Activated naive CD4-positive, alpha-beta T cell treated with anti-CD3 and anti-CD28 coated beads for 36 hours (primary cell): Measurements from ENCODE around the gene SLC30A4. TPM values are rescaled to one million over a fixed set of nuclear protein-coding genes. Genes with fewer than 3 reads are reported as not detected.

Experiments
- CTCF ChIA-PET: fragments of 350-600 bp; sonication (Branson Sonifier 250); formaldehyde crosslinking; loops from one replicate; lab custom pipeline; 2021; ENCODE audit warnings: antibody characterized with exemption; lab: Charles Lee
- DNase-seq: peaks from one replicate; pipeline ENCODE4 v3.0.0-alpha.2; 2020
- H3K27ac Mint-ChIP-seq: one replicate; pipeline ENCODE4 v1.8.0; 2021; ENCODE audit warnings: mild to moderate bottlenecking, mixed read lengths
- H3K27me3 Mint-ChIP-seq: one replicate; pipeline ENCODE4 v1.8.0; 2021; ENCODE audit warnings: low read depth, mixed read lengths
- H3K36me3 Mint-ChIP-seq: one replicate; pipeline ENCODE4 v1.8.0; 2021; ENCODE audit warnings: low read depth, mixed read lengths
- H3K4me1 Mint-ChIP-seq: one replicate; pipeline ENCODE4 v1.8.0; 2021; ENCODE audit warnings: low read depth, mixed read lengths
- H3K4me3 Mint-ChIP-seq: one replicate; pipeline ENCODE4 v1.8.0; 2021; ENCODE audit warnings: mild to moderate bottlenecking, moderate library complexity, mixed read lengths
- H3K9me3 Mint-ChIP-seq: one replicate; pipeline ENCODE4 v1.8.0; 2021; ENCODE audit warnings: mixed read lengths
- intact Hi-C: fragments of 100-400 bp; cut with micrococcal nuclease; formaldehyde crosslinking; loops from one replicate; pipeline ENCODE4 v1.15.1; 2023
- total RNA-seq, 2 experiments: library from RNA; stranded (reverse); gene quantifications; one replicate each; pipeline ENCODE4 v1.2.3, GENCODE V29; 2021

SLC30A4 gene
- total RNA-seq, 2 experiments from 2014 or later, result 1.0 to 1.2 TPM

GRCh38 chr15:45497261-45497660 is 25.3 kb downstream of the SLC30A4 start:
- no peaks in the 10 kb centered on the region for H3K4me1 Mint-ChIP-seq
- CTCF ChIA-PET, result interaction anchor here (0.6 to 2.1 kb wide), 5 partner anchors 15 to 275 kb away, joined by 3 to 7 read pairs (median 3); no protein-coding TSS in a partner anchor
- H3K27ac Mint-ChIP-seq, result no peak overlapping the region
- H3K36me3 Mint-ChIP-seq, result no peaks in the 10 kb centered on the region
- intact Hi-C loops, result no loop called here
- no peaks in the 10 kb centered on the region for H3K9me3 Mint-ChIP-seq
- no peaks in the 10 kb centered on the region for H3K27me3 Mint-ChIP-seq
- H3K4me3 Mint-ChIP-seq, result no peak overlapping the region
- DNase-seq, result no peak

DNA sequence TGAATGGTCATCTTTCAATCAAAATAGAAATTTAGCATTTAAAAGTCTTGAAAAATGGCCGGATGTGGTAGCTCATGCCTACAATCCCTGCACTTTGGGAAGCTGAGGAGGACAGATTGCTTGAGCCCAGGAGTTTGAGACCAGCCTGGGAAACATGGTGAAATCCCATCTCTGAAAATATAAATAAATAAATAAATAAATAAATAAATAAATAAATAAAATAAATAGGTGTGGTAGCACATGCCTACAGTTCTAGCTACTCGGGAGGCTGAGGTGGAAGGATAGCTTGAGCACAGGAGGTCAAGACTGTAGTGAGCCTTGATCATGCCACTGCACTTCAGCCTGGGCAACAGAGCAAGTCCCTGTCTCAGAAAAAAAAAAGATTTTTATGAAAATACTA is 25.9 kb downstream of the SLC30A4 start:
- Mint-ChIP-seq H3K27ac (no peak overlapping the region), H3K9me3 (no peaks in the 10 kb centered on the region), H3K27me3 (no peaks in the 10 kb centered on the region), H3K36me3 (no peaks in the 10 kb centered on the region), H3K4me1 (no peaks in the 10 kb centered on the region), H3K4me3 (no peak overlapping the region)
- intact Hi-C loops, result no loop called here
- CTCF ChIA-PET, result interaction anchor here (0.6 to 2.1 kb wide), 7 partner anchors 16 to 274 kb away, joined by 3 to 7 read pairs (median 3); no protein-coding TSS in a partner anchor
- DNase-seq, result no peak

GRCh38 chr15:45495588-45495987 is 27.0 kb downstream of the SLC30A4 start:
- intact Hi-C loops, result no loop called here
- H3K4me1 Mint-ChIP-seq, result no peaks in the 10 kb centered on the region
- H3K27me3 Mint-ChIP-seq, result no peaks in the 10 kb centered on the region
- CTCF ChIA-PET, result interaction anchor here (1.5 to 2.1 kb wide), 2 partner anchors 36 to 118 kb away, joined by 5 to 7 read pairs; no protein-coding TSS in a partner anchor
- no peak overlapping the region for H3K27ac Mint-ChIP-seq
- H3K4me3 Mint-ChIP-seq, result no peak overlapping the region
- DNase-seq, result no peak
- H3K9me3 Mint-ChIP-seq, result no peaks in the 10 kb centered on the region
- H3K36me3 Mint-ChIP-seq, result no peaks in the 10 kb centered on the region

GRCh38 chr15:45489690-45490238 is 32.8 kb downstream of the SLC30A4 start:
- intact Hi-C loops, result no loop called here
- CTCF ChIA-PET, result no interaction called here
- Mint-ChIP-seq H3K27ac (no peak overlapping the region), H3K27me3 (no peaks in the 10 kb centered on the region), H3K4me3 (no peak overlapping the region), H3K9me3 (no peaks in the 10 kb centered on the region), H3K4me1 (no peaks in the 10 kb centered on the region), H3K36me3 (no peaks in the 10 kb centered on the region)
- no peak for DNase-seq

GRCh38 chr15:45486317-45486716 is 36.2 kb downstream of the SLC30A4 start:
- intact Hi-C loops, result no loop called here
- Mint-ChIP-seq H3K27ac (no peak overlapping the region), H3K9me3 (no peaks in the 10 kb centered on the region), H3K36me3 (no peaks in the 10 kb centered on the region), H3K4me3 (no peak overlapping the region), H3K27me3 (no peaks in the 10 kb centered on the region), H3K4me1 (no peaks in the 10 kb centered on the region)
- CTCF ChIA-PET, result no interaction called here
- no peak for DNase-seq

DNA sequence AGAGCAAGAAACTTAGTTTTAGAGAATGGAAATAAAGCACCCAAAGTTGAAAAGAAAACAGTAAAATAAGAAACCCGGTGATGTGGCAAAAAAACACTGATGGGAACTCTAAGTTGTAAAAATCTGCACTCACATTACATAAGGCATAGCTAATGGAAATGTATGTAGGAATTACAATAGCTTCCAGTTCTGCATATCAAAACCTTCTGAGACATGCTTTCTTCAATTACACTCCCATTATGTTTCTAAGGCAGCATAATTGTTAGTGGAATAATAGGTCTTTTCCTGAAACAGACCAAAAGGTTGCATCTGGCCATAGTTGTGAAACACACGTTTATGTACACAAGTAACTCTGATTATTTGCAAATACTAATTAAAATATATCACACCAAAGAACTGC is 41.4 kb downstream of the SLC30A4 start:
- Mint-ChIP-seq H3K4me1 (no peaks in the 10 kb centered on the region), H3K9me3 (no peaks in the 10 kb centered on the region), H3K27me3 (no peaks in the 10 kb centered on the region), H3K4me3 (no peak overlapping the region), H3K27ac (no peak overlapping the region), H3K36me3 (no peaks in the 10 kb centered on the region)
- no peak for DNase-seq
- CTCF ChIA-PET, result no interaction called here
- intact Hi-C loops, result no loop called here

GRCh38 chr15:45476410-45476809 is 46.1 kb downstream of the SLC30A4 start:
- Mint-ChIP-seq H3K27me3 (peaks cover 7% of the 10 kb centered on the region), H3K9me3 (no peaks in the 10 kb centered on the region), H3K4me3 (no peak overlapping the region), H3K27ac (no peak overlapping the region), H3K4me1 (no peaks in the 10 kb centered on the region), H3K36me3 (no peaks in the 10 kb centered on the region)
- DNase-seq, result no peak
- intact Hi-C loops, result no loop called here
- CTCF ChIA-PET, result interaction anchor here (1.4 kb wide), 1 partner anchor 17 kb away, joined by 3 read pairs; no protein-coding TSS in a partner anchor

GRCh38 chr15:45474799-45475198 is 47.8 kb downstream of the SLC30A4 start:
- no peaks in the 10 kb centered on the region for H3K36me3 Mint-ChIP-seq
- intact Hi-C loops, result no loop called here
- no peak overlapping the region for H3K4me3 Mint-ChIP-seq
- no peak overlapping the region for H3K27ac Mint-ChIP-seq
- H3K27me3 Mint-ChIP-seq, result peaks cover 10% of the 10 kb centered on the region
- CTCF ChIA-PET, result interaction anchor here (1.6 kb wide), 1 partner anchor 139 kb away, joined by 5 read pairs; no protein-coding TSS in a partner anchor
- H3K9me3 Mint-ChIP-seq, result no peaks in the 10 kb centered on the region
- no peak for DNase-seq
- no peaks in the 10 kb centered on the region for H3K4me1 Mint-ChIP-seq

- H3K27me3 Mint-ChIP-seq, result peaks cover 15% of the 10 kb centered on the region
- no peak for DNase-seq
- no peaks in the 10 kb centered on the region for H3K4me1 Mint-ChIP-seq
- H3K4me3 Mint-ChIP-seq, result no peak overlapping the region
- intact Hi-C loops, result no loop called here
- no peaks in the 10 kb centered on the region for H3K36me3 Mint-ChIP-seq
- H3K9me3 Mint-ChIP-seq, result no peaks in the 10 kb centered on the region
- H3K27ac Mint-ChIP-seq, result no peak overlapping the region
- CTCF ChIA-PET, result no interaction called here
Observed at GRCh38 chr15:45473068-45473467, 49.5 kb downstream of the SLC30A4 start.

DNA sequence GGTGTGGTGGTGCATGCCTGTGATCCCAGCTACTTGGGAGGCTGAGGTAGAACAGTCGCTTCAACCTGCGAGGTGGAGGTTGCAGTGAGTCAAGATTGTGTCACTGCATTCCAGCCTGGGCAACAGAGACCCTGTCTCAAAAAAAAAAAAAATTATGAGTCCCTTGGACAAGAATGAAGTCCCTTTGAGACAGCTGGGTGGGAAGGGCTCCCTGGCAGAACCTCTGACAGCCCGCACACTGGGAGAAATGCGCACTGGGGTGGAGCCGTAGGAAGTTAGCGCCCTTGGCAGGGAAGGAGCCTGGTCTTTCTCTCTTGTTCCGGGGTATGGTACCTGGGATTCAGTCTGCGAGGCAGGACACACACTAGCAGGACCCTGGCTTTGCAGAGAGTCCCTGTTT is 51.4 kb downstream of the SLC30A4 start:
- H3K4me1 Mint-ChIP-seq, result no peaks in the 10 kb centered on the region
- H3K4me3 Mint-ChIP-seq, result no peak overlapping the region
- H3K36me3 Mint-ChIP-seq, result no peaks in the 10 kb centered on the region
- peaks cover 15% of the 10 kb centered on the region for H3K27me3 Mint-ChIP-seq
- H3K9me3 Mint-ChIP-seq, result no peaks in the 10 kb centered on the region
- H3K27ac Mint-ChIP-seq, result no peak overlapping the region
- intact Hi-C loops, result no loop called here
- no peak for DNase-seq
- CTCF ChIA-PET, result interaction anchor here (1.3 kb wide), 1 partner anchor 24 kb away, joined by 4 read pairs; no protein-coding TSS in a partner anchor

DNA sequence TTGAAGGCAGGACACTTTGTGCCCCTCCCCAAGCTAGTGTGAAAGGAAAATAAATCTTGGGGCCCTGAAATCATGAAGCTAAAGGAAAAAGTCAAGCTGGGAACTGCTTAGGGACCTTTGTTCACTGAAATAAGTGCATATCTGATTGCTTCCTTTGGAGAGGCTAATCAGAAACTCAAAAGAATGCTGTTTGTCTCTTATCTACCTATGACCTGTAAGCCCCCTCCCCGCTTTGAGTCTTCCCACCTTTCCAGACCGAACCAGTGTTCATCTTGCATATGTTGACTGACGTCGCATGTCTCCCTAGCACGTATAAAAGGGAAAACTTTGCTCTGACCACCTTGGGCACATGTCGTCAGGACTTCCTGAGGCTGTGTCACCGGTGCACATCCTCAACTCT is 53.1 kb downstream of the SLC30A4 start:
- DNase-seq, result no peak
- Mint-ChIP-seq H3K4me3 (no peak overlapping the region), H3K4me1 (no peaks in the 10 kb centered on the region), H3K27ac (no peak overlapping the region), H3K36me3 (no peaks in the 10 kb centered on the region), H3K27me3 (peaks cover 15% of the 10 kb centered on the region), H3K9me3 (no peaks in the 10 kb centered on the region)
- intact Hi-C loops, result no loop called here
- CTCF ChIA-PET, result interaction anchor here (1.5 kb wide), 1 partner anchor 8 kb away, joined by 4 read pairs; no protein-coding TSS in a partner anchor

- intact Hi-C loops, result no loop called here
- H3K27ac Mint-ChIP-seq, result no peak overlapping the region
- peaks cover 15% of the 10 kb centered on the region for H3K27me3 Mint-ChIP-seq
- no peak for DNase-seq
- CTCF ChIA-PET, result interaction anchor here (1.5 to 1.6 kb wide), 2 partner anchors 9 to 145 kb away, joined by 4 read pairs; no protein-coding TSS in a partner anchor
- no peaks in the 10 kb centered on the region for H3K36me3 Mint-ChIP-seq
- H3K9me3 Mint-ChIP-seq, result no peaks in the 10 kb centered on the region
- no peaks in the 10 kb centered on the region for H3K4me1 Mint-ChIP-seq
- no peak overlapping the region for H3K4me3 Mint-ChIP-seq
Observed at GRCh38 chr15:45469027-45469426, 53.5 kb downstream of the SLC30A4 start.

DNA sequence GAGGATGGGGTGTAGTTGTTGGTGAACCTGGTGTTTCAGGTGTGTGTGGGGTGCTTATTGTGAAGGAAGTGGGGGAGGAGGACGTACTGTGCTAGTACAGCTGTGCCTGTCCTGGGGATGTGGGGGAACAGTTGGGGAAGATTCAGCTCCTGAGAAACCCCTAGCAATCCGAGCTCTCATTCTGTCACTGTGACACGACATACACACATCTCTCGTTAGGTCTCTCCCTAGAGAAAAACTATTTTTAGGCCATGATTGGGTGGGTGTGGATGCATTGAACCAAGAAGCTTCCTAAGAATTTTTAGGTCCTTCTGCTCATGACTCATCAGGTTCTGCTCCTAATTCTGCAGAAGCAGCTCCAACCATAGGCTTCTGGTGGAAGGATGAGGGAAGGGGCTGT is 54.3 kb downstream of the SLC30A4 start:
- DNase-seq, result no peak
- H3K27ac Mint-ChIP-seq, result no peak overlapping the region
- H3K4me1 Mint-ChIP-seq, result no peaks in the 10 kb centered on the region
- peaks cover 15% of the 10 kb centered on the region for H3K27me3 Mint-ChIP-seq
- CTCF ChIA-PET, result interaction anchor here (0.6 to 1.6 kb wide), 4 partner anchors 9 to 146 kb away, joined by 3 to 6 read pairs (median 4); no protein-coding TSS in a partner anchor
- H3K4me3 Mint-ChIP-seq, result no peak overlapping the region
- intact Hi-C loops, result no loop called here
- H3K36me3 Mint-ChIP-seq, result no peaks in the 10 kb centered on the region
- no peaks in the 10 kb centered on the region for H3K9me3 Mint-ChIP-seq
